ENCODE data around the gene STON2.

Gene STON2

DNA sequence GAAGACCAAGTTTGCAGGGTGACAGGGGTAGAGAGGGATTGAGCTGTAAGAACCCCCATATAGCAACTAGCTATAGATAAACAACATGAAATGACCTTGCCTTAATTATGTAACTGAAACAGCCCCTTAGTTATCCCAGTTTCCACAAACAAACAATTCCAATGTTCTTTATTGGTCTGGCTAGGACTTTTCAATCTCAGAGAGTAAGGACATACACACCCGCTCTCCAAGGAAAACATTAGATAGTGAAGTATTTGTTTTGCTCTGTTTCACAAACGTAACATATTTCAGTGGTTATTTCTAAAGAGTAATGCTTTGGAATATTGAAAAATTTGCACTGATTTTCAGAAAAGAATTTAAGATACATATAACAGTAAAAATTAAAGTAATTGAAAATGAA lies 127.8 kb downstream of the STON2 start:
- Mint-ChIP-seq H3K4me3 (no peak overlapping the region), H3K27me3 (ENCODE audit: low read depth) (peaks cover 11% of the 10 kb centered on the region), H3K36me3 (ENCODE audit: low read depth) (peaks cover 29% of the 10 kb centered on the region), H3K4me1 (peaks cover 23% of the 10 kb centered on the region), H3K27ac (peak overlapping the region in 1 of 3 experiments; percentile 55), H3K9me3 (no peaks in the 10 kb centered on the region)
- TF ChIP-seq, protein P1, sequence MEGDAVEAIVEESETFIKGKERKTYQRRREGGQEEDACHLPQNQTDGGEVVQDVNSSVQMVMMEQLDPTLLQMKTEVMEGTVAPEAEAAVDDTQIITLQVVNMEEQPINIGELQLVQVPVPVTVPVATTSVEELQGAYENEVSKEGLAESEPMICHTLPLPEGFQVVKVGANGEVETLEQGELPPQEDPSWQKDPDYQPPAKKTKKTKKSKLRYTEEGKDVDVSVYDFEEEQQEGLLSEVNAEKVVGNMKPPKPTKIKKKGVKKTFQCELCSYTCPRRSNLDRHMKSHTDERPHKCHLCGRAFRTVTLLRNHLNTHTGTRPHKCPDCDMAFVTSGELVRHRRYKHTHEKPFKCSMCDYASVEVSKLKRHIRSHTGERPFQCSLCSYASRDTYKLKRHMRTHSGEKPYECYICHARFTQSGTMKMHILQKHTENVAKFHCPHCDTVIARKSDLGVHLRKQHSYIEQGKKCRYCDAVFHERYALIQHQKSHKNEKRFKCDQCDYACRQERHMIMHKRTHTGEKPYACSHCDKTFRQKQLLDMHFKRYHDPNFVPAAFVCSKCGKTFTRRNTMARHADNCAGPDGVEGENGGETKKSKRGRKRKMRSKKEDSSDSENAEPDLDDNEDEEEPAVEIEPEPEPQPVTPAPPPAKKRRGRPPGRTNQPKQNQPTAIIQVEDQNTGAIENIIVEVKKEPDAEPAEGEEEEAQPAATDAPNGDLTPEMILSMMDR (IDR thresholded peaks at IDR 0.05; ENCODE audit: unreplicated experiment in 3 of 3): no peak

DNA sequence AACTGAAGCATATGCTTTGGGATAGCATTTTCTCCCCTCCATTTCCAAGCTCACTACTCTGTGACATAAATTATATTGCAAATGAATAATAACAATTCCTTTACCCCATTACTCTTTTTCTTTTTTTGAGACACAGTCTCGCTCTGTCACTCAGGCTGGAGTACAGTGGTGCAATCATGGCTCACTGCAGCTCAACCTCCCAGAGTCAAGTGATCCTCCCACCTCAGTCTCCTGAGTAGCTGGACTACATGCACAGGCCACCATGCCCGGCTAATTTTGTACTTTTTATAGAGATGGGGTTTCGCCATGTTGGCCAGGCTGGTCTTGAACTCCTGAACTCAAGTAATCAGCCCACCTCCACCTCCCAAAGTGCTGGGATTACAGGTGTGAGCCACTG lies 130.1 kb downstream of the STON2 start:
- Mint-ChIP-seq H3K36me3 (ENCODE audit: low read depth) (peaks cover 15% of the 10 kb centered on the region), H3K27ac (peak overlapping the region in 2 of 3 experiments; percentile 53 to 70), H3K4me3 (no peak overlapping the region), H3K4me1 (peaks cover 11% of the 10 kb centered on the region), H3K27me3 (ENCODE audit: low read depth) (peaks cover 4% of the 10 kb centered on the region), H3K9me3 (no peaks in the 10 kb centered on the region)
- TF ChIP-seq, protein P1 (IDR thresholded peaks at IDR 0.05; ENCODE audit: unreplicated experiment in 3 of 3): no peak

DNA sequence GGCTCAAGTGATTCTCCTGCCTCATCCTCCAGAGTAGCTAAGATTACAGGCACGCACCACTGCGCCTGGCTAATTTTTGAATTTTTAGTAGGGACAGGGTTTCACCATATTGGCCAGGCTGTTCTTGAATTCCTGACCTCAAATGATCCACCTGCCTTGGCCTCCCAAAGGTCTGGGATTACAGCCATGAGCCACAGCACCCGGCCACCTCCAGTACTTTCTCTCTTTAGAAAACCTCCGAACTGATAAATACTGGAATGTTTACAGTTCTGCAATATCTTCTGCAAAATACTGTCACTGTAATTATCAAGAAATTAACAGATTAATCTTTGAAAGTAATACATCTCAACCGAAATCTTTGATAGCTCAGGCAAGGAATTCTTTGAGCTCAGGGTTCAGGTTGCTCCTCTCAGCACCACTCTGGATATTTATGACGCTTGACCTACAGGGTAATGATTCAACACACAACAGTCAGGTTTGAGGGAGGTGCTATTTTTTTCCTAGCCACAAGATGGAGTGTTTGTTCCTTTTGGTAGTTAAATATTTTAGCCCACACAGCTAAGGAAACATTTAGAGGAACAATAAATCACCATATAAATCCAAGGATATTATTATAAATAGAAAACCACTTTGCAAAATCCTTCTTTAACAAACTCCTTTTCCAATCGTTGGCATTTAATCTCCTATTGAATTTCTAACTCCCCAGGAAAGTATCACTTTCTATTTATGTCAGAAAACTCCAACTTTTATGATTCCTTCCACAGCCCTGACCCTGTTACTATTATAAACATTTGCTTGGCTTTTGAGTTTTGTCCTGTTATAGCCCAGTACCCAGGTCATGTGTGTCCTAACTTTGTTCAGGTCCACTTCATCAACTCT lies 130.8 kb downstream of the STON2 start:
- Mint-ChIP-seq H3K27me3 (ENCODE audit: low read depth) (peaks cover 4% of the 10 kb centered on the region), H3K9me3 (no peaks in the 10 kb centered on the region), H3K36me3 (ENCODE audit: low read depth) (peaks cover 15% of the 10 kb centered on the region), H3K4me1 (peaks cover 11% of the 10 kb centered on the region), H3K27ac (peak overlapping the region; percentile 20 to 70 (median 27)), H3K4me3 (no peak overlapping the region)
- TF ChIP-seq, protein P1 (IDR thresholded peaks at IDR 0.05; ENCODE audit: unreplicated experiment in 3 of 3): peak; percentile 70 to 89 (median 79)

DNA sequence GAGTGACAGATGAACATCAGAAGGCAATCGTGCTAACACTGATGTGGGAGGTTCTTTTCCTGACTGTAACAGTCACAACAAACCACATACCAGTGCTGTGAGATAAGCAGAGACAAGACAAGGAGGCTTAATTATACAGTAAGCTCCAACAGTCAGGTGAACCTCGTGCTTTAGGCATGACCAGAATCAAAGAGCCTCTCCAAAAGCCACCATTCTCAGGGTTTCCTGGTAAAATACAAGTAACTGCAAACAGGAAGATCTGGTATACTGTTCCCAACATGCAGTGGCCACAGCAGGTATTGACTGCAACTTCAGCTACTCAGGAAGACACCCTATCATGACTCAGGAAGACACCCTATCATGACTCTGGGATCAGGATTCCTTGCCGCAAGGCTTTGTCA lies 132.1 kb downstream of the STON2 start:
- peak overlapping the region; percentile 13 to 71 (median 46) for H3K27ac Mint-ChIP-seq
- peaks cover 11% of the 10 kb centered on the region for H3K4me1 Mint-ChIP-seq
- H3K27me3 Mint-ChIP-seq (ENCODE audit: low read depth): peaks cover 4% of the 10 kb centered on the region
- H3K4me3 Mint-ChIP-seq: no peak overlapping the region
- H3K36me3 Mint-ChIP-seq (ENCODE audit: low read depth): peaks cover 15% of the 10 kb centered on the region
- TF ChIP-seq, protein P1 (IDR thresholded peaks at IDR 0.05; ENCODE audit: unreplicated experiment in 3 of 3): no peak
- H3K9me3 Mint-ChIP-seq: no peaks in the 10 kb centered on the region

DNA sequence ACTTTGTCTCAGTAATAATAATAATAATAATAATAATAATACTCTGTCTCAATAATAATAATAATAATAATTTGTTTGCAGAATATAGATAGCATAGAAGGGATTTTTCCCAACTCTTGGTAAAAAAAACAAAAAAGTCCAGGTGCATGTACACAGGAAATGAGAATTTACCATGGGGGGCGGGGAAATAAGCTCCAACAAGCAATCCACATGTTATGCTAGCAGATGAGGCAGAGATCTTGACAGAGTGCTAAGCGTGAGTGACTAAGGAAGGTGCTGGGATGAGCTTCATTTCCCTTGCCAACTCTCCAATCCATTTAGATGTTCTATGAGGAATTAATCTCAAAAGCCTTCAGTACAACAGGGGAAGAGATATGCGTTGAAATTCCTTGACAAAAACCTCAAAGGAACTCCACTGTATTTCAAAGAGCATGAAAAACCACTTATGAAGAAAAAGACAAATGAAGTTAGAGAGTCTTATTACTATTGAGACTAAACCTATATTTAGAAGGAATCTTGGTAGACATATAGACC lies 134.4 kb downstream of the STON2 start:
- peaks cover 21% of the 10 kb centered on the region for H3K36me3 Mint-ChIP-seq (ENCODE audit: low read depth)
- no peak overlapping the region for H3K27ac Mint-ChIP-seq
- H3K4me3 Mint-ChIP-seq: no peak overlapping the region
- peaks cover 17% of the 10 kb centered on the region for H3K4me1 Mint-ChIP-seq
- H3K27me3 Mint-ChIP-seq (ENCODE audit: low read depth): peaks cover 4% of the 10 kb centered on the region
- H3K9me3 Mint-ChIP-seq: no peaks in the 10 kb centered on the region
- TF ChIP-seq, protein P1 (IDR thresholded peaks at IDR 0.05; ENCODE audit: unreplicated experiment in 3 of 3): no peak
